Sciatic nerve (tissue), 2 donors: ENCODE data around the gene FMN1. TPM values are rescaled to one million over a fixed set of nuclear protein-coding genes. Genes with fewer than 3 reads are reported as not detected.

ENCODE experiments used
- ATAC-seq: fragments of 200-7000 bp; cut with Tn5 transposase; one replicate; pipeline ENCODE4 v1.9.1; 2020; ENCODE audit warnings: mild to moderate bottlenecking, moderate library complexity
- DNase-seq: peaks from one replicate; pipeline ENCODE4 v3.0.0-alpha.2; 2020; ENCODE audit warnings: low spot score
- intact Hi-C: fragments of 100-400 bp; cut with DNase I; formaldehyde crosslinking; loops from one replicate; pipeline ENCODE4 v1.14.2; 2022
- total RNA-seq: library from RNA; stranded (reverse); fragmentation: NEBNext Ultra II Directional; extraction: Animal tissue kit (Norgen Biotek cat#: 25700); gene quantifications from one replicate; pipeline ENCODE4 v1.2.1, GENCODE V29; 2021
- donor health status: DM: no; HTN: no; CAD: no.
- donor health status: DM: no; HTN: no; CAD: no.

The FMN1 gene
- total RNA-seq, 1 donor from 2014 or later = 10.0 TPM

DNA sequence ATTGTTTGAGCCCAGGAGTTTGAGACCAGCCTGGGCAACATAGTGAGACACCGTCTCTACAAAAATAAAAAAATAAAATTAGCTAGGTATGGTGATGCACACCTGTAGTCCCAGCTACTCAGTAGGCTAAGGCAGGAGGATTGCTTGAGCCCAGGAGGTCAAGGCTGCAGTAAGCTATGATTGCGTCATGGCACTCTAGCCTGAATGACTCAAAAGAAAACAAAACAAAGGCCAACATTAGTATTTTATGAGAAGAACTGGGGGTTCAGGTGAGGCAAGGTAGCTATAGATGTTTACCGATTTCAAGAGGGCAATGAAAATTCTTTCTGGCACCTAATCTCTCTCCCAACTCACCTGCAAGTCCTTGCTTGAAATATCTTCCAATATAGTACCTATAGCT lies 399.5 kb downstream of the FMN1 start:
- ATAC-seq (no peak), DNase-seq (no peak)
- intact Hi-C loops = no loop called here

DNA sequence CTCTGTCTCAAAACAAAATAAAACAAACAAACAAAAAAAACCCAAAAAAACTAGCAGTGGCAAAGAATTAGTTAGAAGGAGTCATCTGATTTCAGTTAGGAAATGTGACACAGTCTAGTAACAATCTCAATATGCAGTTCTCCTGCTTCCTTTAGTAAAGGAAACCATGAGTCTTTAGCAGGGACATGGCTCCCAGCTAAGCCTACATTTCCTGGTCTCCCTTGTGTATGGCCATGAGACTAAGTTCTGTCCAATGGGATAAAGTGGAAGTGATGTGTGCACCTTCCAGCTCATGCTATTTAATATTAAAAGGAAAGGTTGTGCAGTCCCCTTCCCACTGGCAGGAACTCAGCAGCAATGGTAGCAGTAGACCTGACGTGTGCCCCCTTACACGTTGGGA lies 402.1 kb downstream of the FMN1 start:
- DNase-seq (no peak), ATAC-seq (no peak)
- intact Hi-C loops = no loop called here

DNA sequence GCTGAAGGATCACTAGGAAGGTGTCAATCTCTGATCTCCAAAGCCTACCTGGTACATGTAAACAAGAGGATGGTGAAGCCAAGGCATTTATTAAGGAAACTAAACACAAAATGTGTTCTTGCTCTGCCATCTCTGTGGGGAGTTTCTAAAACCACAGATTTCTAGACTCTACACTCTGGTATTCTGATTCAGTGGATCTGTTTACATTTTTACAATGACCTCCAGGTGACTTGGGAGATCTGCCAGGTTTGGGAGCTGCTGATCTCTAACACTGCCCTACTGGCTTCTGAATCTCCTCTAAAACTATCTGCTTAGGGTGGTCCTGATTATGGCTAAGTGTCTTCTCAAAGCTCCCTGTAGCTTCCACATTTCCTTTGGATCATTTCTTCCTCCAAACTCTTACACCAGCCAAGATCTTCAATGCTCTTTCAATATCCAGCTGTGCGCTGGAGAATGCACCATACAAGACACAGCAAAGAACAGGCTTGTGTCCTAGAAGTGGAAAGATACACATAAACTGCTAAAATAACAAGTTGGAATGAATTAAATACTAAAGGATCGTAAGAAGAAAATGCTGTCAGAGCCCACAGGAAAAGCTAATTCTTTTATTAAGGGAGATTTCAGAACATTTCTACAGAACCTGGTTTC lies 404.0 kb downstream of the FMN1 start:
- intact Hi-C loops = no loop called here
- DNase-seq = no peak
- ATAC-seq = no peak

DNA sequence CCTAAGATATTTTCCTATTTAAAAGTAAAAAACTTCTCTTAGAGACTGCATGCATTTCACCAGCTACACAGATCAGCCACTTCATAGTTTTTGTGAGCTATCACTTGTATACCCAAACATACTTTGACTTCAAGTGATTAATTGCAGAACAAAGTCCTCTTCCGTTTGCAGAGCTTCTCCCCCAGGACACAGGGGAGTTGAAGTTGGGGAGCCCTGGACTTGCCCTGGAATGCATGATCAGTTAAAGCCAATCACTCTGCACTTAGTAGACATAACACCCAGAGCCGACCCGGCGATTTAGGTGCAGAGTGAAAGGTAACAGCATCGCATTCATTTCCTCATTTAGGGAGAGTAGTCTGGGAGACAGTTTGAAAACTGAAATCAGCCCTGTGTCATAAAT lies 406.6 kb downstream of the FMN1 start:
- DNase-seq (no peak), ATAC-seq (no peak)
- intact Hi-C loops = no loop called here

DNA sequence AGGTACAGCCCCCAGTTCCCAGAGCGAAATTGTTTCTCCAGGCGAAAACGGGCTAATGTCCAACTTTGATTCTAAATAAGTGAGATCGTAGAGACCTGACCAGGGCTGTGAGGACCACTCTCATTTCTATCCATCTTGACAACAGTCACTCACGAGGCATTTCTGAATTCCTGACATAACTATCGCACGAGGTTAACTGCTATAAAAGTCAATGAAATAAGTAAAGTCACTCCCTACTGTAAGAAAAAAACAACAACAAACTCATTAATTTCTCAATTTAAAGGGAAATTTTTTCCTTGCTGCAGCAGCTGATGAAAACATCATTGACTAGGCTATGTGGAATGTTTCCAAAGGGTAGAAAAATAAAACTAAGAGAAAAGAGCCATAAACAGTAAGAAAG lies 407.6 kb downstream of the FMN1 start:
- ATAC-seq = no peak
- no peak for DNase-seq
- intact Hi-C loops = no loop called here

DNA sequence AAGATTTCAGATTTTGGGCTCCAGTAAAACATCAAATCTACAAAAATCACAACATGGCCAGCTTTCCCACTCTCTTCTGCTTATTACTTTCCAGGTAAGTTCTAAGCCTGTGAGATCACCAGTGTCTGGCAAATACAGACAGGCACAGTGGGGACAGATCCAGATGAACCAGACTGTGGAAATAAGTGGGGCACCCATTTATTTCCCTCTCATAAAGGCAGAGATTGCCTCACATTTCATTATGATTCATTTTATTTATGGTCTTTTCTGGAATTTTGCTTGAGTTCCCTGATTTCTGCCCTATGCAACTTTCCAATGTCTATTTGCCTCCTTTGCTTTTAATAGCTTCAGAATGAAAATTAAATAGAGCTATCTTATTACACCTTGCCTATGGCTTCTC lies 409.9 kb downstream of the FMN1 start:
- intact Hi-C loops = no loop called here
- ATAC-seq (no peak), DNase-seq (no peak)

DNA sequence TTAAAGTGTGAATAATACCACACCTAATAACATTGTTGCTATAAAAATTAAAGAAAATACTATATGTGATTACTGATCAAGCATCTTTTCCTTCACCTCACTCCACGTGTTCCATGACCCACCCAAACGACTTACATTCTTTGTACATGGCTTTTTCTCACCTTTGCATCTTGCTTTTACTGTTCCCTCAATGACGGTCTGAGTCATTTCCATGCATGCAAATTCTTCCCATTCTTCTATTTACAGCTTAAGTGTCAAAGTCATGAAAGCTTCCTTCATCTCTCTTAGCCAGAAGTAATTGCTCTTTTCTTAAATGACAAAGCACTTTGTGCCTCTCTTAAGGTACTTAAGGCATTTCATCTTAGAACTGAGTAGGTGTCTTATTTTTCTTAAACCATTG lies 412.7 kb downstream of the FMN1 start:
- intact Hi-C loops = no loop called here
- DNase-seq (no peak), ATAC-seq (no peak)

DNA sequence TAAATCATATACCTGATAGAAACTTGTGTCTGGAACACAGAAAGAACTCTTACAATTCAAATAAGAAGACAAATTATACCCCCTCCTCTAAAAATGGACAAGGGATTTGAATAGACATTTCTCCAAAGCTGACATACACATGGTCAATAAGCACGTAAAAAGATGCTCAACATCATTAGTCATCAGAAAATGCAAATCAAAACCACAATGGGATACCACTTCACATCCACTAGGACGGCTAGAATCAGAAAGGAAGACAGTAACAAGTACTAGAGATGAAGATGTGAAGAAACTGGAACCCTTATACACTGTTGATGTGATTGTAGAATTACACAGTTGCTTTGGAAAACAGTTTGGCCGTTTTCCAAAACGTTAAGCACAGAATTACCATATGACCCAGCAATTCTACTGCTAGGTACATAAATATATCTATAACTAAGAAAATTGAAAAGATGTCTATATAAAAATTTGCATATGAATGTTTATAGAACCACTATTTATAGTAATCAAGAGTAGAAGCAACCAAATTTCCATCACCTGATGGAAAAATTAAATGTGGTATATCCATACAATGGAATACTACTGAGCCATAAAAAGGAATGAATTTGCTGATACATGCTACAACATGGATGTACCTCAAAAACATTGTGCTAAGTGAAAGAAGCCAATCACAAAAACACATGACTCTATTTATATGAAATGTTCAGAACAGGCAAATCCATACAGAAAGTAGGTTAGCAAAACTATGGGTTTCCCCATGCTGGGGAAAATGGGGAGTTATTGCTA lies 415.9 kb downstream of the FMN1 start:
- DNase-seq (no peak), ATAC-seq (no peak)
- intact Hi-C loops = no loop called here

DNA sequence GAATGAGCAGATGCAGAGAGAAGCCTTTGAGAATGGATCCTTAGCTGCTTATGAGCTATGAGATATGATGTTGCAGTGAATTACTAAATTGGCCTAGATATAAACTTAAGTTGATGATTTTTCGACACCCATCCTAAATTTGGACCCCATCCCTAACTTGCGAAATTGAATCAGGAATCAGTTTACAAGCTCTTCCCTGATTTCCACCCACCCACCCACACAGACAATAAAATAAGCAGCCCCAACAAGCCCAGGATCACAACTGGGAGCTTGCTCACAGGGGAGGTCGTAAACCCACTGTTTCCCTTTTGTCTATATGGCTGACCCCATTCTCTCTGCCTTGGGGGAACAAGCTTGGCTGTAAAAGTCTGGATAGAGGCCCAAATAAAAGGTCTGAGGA lies 419.4 kb downstream of the FMN1 start:
- no peak for DNase-seq
- ATAC-seq = no peak

DNA sequence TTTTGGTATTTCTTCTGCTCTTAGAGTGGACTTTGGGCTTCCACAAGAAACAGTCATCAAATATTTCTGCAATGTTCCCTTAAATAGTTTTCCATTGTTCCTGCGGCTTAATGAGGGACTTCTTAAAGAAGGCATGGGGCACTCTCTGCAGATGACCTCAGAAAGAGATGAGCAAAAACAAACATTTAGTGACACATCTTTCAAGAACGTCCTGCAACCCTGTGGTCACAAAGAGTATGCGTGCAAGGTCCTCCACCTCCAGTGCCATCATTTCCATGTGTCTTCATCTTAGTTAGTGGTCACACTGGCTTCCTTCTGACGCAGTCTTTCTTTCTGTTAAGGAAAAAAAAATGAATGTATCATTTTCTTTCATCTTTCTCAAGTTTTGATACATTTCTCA lies 420.5 kb downstream of the FMN1 start:
- intact Hi-C loops = no loop called here
- no peak for ATAC-seq

More for the DNA sequence above, 419.4 kb downstream of the FMN1 start:
- intact Hi-C loops = no loop called here

DNA sequence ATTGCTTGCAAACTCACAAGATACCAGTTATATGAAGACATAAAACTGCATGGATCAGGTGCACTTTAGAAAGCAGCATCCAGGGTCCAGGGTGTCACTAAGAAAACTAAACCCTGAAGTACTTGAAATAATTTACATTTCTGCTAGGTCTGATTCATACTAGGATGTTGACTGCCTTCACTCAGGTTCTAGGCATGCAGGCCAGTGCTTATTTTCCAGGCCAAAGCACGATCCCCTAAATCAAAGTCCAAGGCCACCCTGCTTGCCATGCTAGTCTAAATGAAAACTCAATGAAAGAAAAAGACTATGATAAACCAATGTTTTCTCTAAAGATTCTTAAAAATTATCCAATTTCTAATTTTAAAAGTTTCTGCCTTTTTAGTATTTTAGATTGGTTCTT lies 427.3 kb downstream of the FMN1 start:
- ATAC-seq (no peak), DNase-seq (no peak)
- intact Hi-C loops = no loop called here

More for the DNA sequence above, 420.5 kb downstream of the FMN1 start:
- no peak for DNase-seq

DNA sequence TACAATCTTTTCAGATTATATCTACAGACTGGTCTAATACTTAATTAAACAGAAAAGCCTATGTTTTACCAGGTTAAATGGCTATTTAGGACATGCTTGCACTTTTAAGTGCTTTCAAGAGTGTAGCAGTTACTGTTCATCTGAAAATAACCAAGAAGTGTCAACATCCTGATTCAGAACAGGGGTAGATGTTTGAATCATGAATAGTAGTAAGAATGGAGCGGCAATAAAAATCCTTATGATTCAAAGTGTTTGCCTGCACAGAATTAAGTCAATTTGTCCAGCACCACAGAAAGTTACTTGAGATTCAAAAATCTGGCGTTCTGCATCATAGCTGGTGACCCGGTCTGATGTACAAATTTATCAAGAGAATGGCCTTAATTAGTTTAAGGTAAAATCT lies 428.4 kb downstream of the FMN1 start:
- ATAC-seq (no peak), DNase-seq (no peak)

DNA sequence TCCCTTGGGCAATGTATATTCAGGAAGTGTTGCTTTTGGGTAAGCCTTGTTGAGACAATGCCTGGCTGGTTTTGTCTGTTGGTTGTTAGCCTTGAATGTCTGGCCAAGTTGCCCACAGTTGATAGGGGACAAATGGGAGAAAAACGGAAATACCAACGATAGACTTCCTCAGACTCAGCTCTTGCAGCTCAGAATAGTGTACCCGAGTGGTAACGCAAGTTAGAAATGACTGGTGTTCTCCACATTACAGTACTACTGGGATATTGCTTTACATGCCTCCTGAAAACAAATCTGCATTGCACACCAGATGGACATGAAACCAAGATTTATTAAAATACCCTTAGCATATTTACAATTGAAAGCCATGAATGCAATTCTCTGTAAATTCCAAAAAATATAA lies 429.3 kb downstream of the FMN1 start:
- DNase-seq (no peak), ATAC-seq (no peak)
- intact Hi-C loops = no loop called here

More for the DNA sequence above, 428.4 kb downstream of the FMN1 start:
- intact Hi-C loops = no loop called here

DNA sequence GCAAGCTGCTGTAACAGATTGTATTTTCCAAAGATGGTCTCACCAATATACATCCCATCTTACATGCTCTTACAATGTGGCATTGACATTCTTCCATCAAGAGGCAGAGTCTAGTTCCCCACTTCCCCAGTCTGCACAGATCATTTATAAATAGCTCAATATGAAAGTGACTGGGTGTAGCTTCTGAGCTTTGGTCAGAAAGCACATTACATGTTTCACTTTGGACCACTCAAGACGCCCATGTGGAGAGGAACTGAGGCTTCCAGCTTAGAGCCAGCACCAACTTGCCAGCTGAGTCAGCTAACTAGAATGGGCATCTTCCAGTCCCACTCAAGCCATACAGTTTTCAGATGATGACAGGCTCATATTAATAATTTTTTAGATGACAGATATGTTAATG lies 431.2 kb downstream of the FMN1 start:
- intact Hi-C loops = no loop called here
- ATAC-seq = no peak
- no peak for DNase-seq

DNA sequence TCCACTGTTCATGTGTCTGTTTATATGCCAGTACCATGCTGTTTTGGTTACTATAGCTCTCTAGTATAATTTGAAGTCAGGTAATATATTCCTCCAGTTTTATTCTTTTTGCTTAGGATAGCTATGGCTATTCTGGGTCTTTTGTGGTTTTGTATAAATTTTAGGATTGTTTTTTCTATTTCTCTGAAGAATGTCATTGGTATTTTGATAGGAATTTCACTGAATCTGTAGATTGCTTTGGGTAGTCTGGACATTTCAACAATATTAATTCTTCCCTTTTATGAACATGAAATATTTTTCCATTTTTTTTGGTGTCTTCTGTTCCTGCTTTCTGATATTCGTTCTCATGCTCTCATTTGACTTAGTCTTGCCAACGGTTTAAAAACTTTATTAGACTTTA lies 437.1 kb downstream of the FMN1 start:
- DNase-seq (no peak), ATAC-seq (no peak)
- intact Hi-C loops = no loop called here

DNA sequence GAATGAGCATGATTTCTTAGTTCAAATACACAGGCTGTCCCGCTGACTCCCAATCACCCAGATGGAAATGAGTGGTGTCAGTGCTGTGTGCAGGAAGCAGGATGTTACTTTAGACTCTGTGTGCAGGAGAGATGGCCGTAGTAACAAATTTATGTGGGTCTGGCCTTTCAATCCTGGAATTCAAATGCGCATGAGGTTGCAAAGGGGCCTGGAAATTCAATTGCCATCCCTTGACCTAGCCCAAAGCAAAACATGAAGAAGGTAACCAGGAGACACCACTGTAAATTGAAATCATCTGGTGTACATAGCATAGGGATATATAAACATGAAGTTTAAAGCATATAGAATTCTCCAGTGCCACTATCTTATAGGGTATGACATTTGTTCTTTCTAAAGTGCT lies 443.5 kb downstream of the FMN1 start:
- DNase-seq = no peak
- intact Hi-C loops = no loop called here
- ATAC-seq = no peak

DNA sequence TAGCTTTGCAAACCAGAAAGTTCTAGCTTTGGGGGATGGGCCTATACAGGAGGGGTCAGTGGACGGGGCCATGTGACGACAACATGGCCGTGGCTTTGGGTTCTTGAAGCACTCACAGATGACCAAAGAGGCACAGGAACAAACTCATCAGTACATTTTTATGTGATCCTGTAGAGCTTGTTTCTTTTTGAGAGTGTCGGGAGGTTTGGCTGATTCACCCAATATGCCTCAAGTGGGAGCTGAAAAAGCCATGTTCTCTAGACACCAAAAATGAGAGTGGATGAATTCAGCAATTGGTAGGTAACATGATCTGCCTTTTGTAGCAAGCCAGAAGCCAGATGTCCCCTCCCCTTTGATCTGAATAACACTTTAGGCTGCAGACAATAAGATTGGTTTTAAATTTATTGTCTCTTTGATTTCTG lies 446.6 kb downstream of the FMN1 start:
- DNase-seq (no peak), ATAC-seq (no peak)
- intact Hi-C loops = no loop called here

DNA sequence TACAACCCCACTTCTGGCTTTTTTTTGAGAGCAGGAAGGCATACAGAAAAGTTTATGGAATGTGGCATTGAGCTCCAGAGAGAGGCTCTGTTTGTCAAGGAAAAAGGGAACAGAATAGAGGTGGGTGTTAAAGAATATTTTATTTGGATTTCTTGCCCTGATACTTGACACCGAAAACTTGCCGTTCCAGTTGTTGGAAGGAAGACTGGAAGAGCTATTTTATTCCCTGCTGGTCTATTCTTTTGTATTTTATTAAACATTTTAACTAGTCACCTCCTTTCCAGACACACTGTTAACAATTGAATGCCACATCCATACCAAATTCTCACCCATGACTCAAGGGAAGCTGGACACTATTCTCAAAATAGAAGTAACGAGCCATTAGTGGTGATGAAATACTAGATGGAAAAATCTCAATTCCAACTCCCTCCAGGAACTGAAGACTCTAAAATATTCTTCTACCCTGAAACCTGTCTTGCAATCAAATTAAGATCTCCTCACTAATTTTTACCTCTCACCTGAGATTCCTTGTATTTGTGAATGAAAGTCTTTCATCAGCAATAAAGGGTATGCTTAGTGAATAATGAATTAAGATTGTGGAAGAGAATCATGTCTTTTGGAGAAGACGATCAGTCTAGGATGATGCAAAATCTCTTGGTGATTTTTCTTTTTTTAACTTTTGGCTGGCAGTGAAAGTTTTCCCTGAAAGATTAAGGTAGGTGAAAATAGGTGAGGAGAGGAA lies 448.2 kb downstream of the FMN1 start:
- DNase-seq (no peak), ATAC-seq (no peak)
- intact Hi-C loops = no loop called here

DNA sequence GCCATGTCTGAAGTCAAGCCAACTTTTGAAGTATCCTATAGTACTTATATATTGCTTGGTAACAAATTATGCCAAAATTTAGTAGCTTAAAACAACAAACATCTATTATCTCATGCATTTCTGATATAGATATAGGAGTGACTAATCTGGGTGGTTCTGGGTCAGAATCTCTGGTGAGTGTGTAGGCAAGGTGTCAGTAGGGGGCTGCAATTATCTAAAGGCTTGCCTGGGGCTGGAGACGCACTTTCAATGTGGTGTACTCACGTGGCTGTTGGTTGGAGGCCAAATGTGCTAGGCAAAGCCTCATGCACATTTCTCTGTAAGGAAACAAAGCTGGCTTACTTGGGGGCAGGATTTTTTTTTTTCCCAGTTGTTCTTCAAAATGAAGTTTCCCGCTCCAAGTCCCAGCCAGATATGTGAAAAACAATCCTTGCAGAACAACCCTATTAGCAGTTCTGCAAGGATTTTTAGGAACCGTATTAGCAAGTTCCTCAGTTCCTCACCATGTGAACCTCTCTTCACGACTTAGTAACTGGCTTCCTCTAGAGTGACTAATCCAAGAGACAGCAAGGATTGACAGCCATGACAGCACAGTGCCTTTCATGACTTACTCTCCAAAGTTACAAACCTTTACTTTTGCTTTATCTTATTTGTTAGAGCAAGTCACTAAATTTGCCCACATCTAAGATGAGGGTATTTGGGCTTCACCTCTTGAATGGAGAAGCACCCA lies 450.9 kb downstream of the FMN1 start:
- ATAC-seq (no peak), DNase-seq (no peak)
- intact Hi-C loops = no loop called here
